Measurements from ENCODE around the gene CTNNA3.
A peak's percentile ranks its signal among the peaks of the same experiment; 100 is the strongest.
"Not testable (repeated sequence)": the region's sequence is repeated elsewhere in the genome, so short reads cannot be mapped to it uniquely, and the experiment has no call there.

The CTNNA3 gene

DNA sequence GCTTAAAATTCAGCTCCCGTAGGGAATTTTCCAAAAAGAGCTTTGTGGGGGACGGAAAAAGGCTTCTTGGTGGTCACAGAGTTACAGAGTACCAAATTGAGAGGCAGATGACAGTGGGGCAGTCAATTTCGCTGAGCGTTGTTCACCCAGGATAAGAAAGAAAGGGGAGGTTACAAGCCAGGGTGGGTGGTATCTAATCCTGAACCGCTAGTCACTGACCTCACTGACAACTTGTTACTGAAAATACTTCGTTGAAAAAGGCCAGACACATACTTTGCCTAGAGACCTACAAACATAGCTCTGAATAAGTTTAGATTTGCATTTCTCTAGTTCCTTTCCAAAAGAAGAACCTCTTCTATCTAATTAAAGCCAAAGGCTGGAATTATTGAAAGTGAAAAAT is at the start of gene CTNNA3:
Gene CTNNA3, minus strand, starts transcription at position 167 of the 400 bp plus-strand sequence.
- peak; percentile 18 for DNase-seq

DNA sequence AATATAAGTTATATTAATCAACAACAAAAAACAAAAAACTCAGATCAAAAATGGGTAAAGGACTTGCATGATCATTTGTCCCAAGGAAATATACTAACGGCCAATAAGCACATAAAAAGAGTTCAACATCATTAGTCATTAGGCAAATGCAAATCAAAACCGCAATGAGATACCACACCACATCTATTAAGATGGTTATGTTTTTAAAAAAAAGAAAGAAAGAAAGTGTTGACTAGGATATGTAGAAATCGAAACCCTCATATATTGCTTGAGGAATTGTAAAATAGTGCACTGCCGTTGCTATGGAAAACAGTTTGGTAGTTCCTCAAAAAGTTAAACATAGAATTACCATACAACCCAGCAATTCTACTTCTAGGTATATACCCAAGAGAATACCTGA is 39.4 kb upstream of the CTNNA3 start:
- no peak for DNase-seq

DNA sequence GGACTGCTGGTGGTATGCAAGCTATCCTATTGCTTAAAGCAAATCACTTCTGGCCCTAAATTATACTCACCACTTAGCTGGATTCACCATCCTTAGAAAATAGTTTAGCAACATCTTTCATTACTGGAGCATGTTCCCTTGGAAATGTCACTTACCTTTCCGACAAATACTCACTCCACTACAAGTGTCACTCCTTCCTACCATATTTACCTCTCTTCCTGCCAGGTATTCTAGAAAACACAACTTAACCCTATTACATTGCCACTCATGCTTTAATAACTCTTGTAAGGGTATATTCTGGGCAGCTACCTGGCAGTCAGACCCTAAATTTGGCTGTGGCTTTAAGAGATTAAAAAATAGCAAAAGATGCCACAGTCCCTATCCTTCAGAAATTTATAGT is 37.5 kb upstream of the CTNNA3 start:
- DNase-seq, result no peak

DNA sequence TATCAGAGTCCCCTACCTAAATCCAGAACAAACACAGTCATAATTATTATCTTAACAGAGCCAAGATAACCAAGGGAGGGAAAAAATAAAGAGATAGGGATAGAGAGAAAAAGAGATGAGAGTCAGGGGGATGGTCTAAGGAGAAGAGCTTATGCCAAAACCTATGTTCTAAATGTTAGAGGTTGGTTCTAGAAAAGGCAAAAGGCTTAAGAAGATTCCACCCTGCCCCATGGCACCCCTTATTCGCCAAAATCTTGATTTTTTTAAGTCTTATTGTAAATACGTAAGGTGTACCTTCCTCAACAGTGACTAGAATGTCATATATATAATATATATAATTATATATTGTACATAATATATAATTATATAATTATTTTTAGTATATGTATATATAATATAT is 29.6 kb upstream of the CTNNA3 start:
- DNase-seq, result no peak

DNA sequence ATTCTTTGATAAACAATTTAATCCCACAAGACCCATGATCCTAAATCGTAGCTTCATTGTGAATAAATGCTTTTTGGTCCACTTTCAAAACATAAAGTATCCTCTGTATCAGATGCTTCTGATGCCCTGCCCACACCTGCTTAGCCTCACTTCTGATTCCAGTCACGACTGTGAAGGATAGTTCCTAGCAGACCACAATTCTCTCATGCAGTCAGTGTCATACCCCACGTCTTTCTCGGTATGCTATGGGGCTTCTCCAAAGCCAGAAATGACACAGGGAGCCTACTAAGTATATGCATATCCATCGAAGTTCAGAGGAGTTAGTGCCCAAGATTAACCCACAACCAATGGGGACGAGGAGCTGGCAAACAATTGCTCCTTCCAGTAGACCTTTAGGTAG is 27.6 kb upstream of the CTNNA3 start:
- no peak for DNase-seq

DNA sequence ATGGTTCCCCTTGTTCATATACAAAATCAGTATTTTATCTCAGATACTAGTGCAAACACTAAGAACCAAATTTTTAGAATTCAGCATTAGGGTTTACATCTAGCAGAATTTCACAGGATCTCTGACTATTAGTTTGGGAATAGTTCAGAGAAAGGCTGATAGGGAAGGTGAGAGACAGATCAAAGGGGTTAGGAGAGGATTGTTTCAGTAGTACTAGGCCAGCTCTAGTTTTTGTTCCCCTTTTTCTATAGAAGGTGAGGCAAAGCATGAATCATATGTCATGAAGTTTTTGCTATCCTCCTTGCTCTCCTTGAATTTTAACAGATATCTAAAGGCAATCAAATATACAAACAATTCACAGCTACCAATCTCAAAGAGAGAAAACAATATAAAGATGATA is 26.1 kb upstream of the CTNNA3 start:
- no peak for DNase-seq

DNA sequence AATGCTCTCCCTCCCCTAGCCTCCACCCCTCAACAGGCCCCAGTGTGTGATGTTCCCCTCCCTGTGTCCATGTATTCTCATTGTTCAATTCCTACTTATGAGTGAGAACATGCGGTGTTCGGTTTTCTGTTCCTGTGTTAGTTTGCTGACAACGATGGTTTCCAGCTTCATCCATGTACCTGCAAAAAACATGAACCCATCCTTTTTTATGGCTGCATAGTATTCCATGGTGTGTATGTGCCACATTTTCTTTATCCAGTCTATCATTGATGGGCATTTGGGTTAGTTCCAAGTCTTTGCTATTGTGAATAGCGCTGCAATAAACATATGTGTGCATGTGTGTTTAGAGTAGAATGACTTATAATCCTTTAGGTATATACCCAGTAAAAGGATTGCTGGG is 20.5 kb upstream of the CTNNA3 start:
- DNase-seq, result not testable (repeated sequence)

DNA sequence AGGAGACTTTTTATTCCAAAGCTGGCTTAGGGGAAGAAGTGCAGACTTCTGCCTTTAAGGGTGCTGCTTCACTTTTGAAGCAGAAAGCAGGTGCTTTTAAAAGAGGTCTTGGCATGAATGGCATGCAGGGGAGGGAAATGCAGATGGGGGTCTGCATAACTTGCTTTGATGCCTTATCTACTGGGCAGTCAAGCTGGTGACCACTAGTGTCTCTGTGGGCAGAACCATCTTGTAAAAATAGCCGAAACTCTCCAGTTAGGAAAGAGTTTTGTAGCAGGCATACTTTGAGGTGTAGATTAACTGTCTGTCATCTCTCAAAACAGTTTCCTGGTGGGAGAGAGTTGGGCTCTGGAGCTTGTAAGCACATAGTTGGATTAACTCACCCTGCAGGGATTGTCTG is 9.9 kb upstream of the CTNNA3 start:
- no peak for DNase-seq

DNA sequence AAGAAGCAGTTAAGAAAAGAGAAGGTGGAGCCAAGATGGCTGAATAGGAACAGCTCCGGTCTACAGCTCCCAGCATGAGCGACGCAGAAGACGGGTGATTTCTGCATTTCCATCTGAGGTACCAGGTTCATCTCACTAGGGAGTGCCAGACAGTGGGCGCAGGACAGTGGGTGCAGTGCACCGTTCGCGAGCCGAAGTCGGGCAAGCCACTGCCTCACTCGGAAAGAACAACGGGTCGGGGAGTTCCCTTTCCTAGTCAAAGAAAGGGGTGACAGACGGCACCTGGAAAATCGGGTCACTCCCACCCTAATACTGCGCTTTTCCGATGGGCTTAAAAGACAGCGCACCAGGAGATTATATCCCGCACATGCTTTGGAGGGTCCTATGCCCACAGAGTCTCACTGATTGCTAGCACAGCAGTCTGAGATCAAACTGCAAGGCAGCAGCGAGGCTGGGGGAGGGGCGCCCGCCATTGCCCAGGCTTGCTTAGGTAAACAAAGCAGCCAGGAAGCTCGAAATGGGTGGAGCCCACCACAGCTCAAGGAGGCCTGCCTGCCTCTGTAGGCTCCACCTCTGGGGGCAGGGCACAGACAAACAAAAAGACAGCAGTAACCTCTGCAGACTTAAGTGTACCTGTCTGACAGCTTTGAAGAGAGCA is 3.7 kb upstream of the CTNNA3 start:
- not testable (repeated sequence) for DNase-seq

DNA sequence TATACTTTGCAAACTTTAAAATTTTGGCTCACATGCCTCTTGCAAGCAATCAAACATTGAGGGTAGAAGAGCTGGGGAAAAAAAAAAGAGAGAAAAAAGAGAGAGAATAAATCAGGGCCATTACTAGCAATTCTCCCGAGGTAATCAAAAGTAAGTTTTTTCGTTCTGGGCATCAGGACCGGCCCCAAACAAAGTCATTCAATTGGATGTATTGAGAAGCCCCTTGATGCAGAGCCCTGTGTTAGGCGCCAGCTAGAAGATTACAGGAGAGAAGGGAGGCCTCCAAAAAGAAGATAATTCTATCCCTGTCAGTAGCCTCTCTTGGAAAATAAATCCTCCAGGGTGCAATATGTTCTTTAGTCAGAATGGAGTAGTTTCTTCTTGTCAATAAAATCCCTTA is 2.2 kb upstream of the CTNNA3 start:
- DNase-seq, result no peak

DNA sequence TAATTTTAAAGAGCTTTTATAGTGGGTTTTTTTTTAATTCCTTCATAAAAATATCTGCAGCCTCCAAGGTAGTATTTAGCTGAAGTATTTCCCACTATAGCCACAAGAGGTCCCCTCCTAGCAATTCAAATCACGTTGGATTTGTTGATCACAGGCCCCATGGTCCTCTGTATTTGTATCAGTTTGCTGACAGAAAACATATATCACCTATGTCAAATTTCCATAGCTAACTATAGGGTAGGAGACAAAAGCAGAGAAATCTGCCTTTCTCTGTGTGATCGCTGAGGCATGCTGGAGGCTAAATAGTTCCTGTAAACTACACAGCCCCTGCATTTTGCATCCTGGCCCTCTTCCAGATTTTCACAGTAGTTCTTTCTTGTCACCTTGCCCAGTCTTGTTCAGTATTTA is 1.7 kb upstream of the CTNNA3 start:
- peak; percentile 77 for DNase-seq

DNA sequence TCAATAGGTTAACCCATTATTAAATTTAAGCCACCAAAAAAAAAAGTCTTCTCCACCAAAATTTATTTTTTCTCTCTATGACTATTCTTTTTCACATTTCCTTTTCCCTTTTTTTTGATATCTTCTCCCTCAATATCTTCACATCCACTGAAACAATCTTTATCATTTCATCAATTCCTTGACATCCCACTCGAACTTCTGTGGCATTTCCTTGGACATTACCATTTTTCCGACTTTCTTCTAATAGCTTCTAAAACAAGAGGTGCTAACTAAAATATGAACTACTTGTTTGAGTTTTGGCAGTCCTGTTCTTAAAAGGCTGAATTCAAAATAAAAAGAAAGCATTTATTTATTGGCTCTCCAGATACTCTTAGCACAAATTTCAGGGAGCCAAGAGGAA is 684 bp upstream of the CTNNA3 start:
- no peak for DNase-seq

DNA sequence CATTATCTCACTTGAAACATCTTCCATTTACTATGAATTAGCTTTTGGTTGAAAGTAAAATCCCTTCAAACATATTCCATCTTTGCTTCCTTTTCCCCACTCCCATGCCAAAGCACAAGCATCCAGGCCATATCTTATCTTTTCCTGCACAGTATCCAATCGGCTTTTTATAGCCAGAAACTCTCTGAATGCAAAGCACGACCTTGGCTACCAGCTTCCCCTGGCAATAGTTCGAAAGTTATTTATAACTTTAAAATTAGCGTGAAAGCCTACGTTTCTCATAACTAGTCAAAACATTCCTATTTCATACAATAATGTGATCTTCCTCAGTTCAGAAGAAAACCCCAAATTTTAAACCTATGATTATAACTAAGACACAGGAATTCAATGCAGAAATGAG is 440 bp downstream of the CTNNA3 start:
- no peak for DNase-seq

DNA sequence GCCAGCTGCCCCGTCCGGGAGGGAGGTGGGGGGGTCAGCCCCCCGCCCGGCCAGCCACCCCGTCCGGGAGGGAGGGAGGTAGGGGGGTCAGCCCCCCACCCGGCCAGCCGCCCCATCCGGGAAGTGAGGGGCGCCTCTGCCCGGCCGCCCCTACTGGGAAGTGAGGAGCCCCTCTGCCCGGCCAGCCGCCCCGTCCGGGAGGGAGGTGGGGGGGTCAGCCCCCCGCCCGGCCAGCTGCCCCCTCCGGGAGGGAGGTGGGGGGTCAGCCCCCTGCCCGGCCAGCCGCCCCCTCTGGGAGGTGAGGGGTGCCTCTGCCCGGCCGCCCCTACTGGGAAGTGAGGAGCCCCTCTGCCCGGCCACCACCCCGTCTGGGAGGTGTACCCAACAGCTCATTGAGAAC is 4.1 kb downstream of the CTNNA3 start:
- not testable (repeated sequence) for DNase-seq

DNA sequence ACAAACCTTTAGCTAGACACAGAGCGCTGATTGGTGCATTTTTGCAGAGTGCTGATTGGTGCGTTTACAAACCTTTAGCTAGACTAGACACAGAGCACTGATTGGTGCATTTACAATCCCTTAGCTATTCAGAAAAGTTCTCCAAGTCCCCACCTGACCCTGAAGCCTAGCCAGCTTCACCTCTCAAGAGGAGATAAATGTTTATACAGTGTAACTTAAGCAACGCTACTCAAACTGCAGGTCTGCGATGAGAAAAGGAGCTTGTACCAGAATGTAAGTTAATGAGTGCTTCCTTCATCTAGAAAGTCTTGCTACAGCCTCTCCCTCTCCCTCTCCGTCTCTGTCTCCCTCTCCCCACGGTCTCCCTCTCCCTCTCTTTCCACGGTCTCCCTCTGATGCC is 5.5 kb downstream of the CTNNA3 start:
- not testable (repeated sequence) for DNase-seq

DNA sequence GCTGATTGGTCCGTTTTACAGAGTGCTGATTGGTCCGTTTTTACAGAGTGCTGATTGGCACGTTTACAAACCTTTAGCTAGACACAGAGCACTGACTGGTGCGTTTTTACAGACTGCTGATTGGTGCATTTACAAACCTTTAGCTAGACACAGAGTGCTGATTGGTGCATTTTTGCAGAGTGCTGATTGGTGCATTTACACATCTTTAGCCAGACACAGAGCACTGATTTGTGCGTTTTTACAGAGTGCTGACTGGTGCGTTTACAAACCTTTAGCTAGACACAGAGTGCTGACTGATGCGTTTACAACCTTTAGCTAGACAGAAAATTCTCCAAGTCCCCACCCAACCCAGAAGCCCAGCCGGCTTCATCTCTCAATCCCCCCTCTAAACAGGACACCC is 11.9 kb downstream of the CTNNA3 start:
- not testable (repeated sequence) for DNase-seq

DNA sequence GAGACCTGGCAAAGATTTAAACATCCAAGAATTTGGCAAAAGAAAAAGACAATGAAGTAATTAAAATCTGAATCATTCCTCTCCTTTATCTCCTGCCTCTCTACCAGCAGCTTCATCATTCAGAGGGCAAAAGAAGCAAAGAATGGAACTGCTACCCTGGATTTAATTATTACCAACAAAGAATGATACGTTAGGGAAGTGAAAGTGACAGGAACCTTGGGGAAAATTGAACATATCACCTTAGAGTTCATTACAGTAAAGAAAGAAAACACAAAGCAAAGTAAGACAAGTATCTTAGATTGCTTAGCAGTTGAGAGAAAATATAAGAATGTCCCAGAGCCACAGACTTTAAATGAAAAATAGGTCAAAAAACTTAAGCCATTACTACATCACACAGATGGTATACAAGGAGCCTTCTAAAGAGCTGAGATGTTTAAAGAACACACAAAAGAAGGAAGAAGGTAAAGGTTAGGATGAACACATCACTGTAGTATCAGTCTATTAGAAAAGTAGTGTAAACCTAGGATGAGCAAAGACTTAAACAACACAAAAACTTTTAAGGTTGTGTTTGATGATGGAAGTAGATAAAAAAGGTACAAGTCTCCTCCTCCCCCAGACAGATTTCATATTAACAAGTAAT is 17.5 kb downstream of the CTNNA3 start:
- no peak for DNase-seq

DNA sequence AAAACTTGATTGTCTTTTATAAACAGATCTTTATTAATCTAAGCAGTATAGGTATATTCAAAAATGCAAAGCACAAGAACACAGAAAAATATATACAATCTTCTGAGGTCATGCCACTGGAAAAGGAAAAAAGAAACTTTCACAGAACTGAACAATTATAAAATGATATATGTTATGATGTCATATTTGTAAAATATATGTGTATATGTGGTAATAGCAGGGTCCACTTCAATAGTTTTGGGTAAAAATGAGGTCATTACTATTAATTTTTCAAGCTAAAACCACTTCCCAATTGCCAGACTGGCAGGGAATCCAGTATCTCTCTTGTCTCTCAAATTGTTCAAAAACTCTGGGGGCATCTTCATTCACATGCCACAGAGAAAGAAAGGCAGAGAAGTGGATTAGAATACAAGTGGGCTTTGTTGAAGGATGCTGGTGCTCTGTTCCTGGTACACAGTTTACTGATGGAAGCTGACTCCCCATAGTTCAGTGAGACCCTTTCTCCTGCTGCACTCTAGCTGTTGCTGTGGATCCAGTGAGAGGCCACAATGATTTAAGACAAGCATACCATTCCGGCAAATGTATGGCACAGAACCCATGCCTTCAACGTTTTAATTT is 19.7 kb downstream of the CTNNA3 start:
- no peak for DNase-seq

DNA sequence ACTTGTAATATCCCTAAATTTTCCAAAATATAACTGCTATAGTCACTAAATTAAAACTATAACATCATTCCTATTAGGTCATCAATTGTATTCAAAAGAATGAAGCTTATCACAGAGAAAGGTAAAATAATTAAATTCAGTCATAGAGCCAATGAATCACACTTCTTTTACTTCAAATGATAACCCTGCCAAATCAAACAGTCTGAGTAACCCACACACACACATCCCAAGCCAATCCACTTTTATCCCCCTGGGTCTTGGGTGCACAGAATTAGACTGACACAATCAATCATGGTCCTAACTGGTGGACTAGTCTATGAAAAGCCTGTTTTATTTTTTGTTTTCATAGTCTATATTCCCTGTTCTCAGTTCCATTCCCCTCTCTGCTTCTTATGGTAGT is 25.6 kb downstream of the CTNNA3 start:
- DNase-seq, result no peak

DNA sequence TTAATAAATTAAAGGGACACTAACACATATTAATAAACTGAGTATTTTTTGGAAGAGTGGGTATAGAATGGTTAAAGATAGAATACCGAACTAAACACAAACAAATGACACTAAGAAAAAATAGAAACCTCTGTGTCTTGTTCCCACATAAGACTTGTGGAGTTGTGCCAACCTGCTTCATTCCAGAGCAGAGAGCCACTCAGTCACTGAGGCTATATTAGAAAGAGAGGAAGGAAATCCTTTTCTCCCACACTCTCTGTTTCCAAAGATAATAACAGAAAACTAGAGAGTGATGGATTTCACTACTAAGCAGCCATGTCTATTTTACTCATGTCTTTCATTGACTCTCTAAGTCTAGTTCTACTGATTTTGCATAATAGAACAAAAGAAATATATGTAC is 26.0 kb downstream of the CTNNA3 start:
- DNase-seq, result no peak

DNA sequence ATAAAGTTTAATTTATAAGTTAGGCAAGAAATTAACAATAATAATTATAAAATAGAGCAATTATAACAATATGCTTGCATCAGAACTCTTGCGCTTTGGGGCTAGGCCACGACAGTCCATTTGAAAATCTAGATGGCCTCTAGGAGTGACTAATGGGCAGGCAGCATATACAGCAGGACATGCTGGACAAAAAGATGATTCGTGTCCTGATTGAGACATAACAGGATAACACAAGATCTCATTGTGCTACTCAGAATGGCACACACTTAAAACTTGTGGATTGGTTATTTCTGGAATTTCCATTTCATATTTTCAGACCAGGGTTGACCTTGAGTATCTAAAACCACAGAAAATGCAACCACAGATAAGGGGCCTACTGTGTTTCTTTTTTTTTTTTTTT is 27.5 kb downstream of the CTNNA3 start:
- DNase-seq, result peak; percentile 30

DNA sequence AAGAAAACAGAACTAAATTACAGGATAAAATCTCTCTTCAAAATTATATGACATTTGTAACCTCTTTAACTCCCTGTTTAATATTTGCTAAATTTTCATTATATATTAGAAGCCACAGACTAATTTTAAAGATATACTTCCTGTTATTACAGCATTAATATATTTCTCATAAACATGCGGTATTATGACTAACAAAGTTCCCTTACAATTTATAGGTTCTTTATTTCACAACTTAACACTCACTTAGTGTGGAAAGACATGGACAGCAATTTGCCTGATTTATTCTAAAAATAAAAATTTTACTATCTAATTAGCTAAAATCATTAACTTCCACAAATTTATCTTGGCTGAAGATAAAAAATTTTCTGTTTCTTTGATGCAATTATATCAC is 29.0 kb downstream of the CTNNA3 start:
- DNase-seq, result no peak

DNA sequence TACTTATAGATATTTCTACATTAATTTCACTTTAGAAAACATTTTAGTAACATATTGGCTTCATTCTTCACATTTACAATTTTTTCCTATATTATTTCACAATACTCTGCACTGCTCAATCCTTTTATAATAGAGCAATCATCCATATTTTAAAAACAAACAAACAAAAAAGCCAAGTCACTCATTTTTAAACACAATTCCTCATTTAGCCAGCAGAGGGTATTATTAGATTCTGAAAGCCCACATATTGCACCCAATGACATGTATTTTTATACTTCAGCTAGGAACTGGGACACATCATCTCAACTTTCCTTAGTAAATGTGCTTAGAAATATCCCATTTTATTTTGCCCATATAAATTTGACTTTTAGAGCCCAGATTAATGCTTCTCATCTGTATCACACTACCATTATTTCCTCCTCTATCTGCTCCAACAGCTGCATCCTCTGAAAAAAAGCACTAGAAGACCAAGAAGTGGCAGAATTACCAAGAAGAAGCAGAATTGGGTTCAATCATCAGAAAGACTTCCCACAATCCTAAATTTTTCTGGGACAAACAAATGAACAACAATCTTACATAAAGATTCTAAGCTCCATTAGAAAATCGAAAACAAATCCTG is 29.5 kb downstream of the CTNNA3 start:
- DNase-seq, result peak; percentile 80

DNA sequence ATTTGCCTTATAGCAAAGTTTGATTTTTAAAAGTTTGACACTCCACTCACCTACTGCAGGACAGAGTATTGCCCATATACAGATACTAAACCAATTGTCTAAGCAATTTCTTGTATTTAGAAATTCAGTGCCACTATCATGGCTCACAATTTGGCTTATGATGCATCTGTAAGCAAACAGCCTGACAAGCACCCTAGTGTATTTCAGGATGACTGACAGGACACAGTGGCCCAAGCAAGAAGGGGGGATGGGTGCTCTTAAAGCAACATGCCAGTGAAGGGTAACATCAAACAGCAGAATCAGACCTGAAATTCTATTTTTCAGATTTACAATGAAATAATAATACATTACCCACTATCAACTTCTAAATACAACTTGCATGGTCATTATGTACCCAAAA is 30.5 kb downstream of the CTNNA3 start:
- DNase-seq, result peak; percentile 83

Measured in OCI-M1 (cell line).